Effector CD8-positive, alpha-beta T cell (primary cell): ENCODE data around the gene HSCB.
"Not testable (repeated sequence)": the region's sequence is repeated elsewhere in the genome, so short reads cannot be mapped to it uniquely, and the experiment has no call there.

ENCODE experiments used
- DNase-seq: peaks from one replicate; lab custom pipeline; 2025; lab: John Stamatoyannopoulos, UW

HSCB gene

GRCh38 chr22:28791841-28792490 is 50.1 kb downstream of the HSCB start:
- no peak for DNase-seq

DNA sequence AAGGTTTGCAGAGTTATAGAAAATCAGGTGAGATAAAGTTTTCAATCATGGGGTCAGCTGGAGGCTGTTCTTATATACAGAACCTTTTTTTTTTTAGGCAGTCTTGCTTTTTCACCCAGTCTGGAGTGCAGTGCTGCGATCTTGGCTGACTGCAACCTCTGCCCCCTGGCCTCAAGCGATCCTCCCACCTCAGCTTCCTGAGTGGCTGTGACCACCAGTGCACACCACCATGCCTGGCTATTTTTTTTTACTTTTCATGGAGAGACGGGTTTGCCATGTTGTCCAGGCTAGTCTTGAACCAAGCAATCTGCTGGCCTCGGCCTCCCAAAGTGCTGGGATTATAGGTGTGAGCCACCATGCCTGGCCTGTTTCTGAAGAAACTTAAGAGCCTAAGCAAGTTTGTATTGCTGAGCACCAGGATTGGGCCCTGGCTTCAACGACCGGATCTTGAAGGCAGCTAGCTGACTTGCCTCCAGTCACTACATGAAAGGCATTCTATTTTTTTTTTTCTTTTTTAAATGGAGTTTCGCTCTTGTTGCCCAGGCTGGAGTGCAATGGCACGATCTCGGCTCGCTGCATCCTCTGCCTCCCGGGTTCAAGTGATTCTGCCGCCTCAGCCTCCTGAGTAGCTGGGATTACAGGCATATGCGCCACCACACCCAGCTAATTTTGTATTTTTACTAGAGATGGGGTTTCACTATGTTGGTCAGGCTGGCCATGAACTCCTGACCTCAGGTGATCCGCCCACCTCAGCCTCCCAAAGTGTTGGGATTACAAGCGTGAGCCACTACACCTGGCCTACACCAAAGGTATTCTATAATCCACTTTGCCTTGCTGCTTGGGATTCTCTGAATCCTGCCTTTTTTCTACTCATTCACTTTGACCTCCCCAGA is 50.9 kb downstream of the HSCB start:
- DNase-seq, result no peak

DNA sequence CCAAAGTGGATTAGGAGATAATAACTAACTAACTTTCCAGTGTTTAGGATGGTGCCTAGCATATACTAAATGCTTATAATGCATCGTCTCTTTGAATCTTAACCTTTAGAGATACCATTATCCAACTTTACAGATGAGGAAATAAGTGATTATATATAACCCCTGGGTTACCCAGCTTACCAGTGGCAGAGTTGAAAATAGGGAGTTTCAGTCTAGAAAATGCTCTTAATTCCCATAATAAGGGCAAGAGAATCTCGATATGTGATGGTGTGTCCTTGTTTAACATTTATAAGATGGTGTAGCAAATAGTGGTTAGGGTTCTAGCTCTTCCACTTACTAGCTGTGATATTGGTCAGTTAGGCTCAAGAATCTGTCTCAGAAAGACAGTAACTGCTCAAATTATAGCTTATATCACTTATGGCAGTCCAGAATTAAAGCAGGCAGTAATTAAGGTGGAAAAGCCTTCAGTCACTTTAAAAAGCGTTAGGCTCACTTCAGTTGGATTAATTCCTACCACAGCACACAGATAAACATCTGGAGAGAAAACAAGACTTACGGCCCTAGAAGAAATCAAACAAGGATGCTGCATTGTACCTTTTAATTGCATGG is 52.2 kb downstream of the HSCB start:
- DNase-seq, result no peak

DNA sequence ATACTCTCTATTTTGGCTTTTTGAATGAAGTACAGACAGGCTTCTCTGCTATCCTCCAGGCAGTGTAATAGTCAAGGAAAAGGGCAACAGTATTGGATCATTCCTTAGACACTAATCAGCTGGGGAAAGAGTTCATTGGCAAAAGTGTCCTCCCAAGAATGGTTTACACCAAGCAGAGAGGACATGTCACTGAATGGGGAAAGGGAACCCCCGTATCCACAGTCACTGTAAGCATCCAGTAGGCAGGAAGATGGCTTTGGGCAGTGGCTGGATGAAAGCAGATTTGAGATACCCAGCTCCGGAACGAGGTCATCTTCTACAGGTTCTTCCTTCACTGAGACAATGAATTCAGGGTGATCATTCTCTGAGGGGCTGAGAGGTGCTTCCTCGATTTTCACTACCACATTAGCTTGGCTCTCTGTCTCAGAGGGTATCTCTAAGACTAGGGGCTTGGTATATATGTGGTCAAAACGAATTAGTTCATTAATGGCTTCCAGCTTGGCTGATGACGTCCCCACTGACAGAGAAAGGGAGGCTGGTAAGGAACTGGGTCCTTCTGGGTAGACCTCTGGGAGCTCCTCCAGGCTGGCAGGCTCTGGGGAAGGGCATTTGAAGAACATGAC is 53.3 kb downstream of the HSCB start:
- DNase-seq, result no peak

- no peak for DNase-seq
Observed at GRCh38 chr22:28795932-28796856, 54.4 kb downstream of the HSCB start.

GRCh38 chr22:28798810-28799605 is 57.2 kb downstream of the HSCB start:
- DNase-seq, result no peak

GRCh38 chr22:28799606-28800307 is 57.9 kb downstream of the HSCB start:
- DNase-seq, result no peak

DNA sequence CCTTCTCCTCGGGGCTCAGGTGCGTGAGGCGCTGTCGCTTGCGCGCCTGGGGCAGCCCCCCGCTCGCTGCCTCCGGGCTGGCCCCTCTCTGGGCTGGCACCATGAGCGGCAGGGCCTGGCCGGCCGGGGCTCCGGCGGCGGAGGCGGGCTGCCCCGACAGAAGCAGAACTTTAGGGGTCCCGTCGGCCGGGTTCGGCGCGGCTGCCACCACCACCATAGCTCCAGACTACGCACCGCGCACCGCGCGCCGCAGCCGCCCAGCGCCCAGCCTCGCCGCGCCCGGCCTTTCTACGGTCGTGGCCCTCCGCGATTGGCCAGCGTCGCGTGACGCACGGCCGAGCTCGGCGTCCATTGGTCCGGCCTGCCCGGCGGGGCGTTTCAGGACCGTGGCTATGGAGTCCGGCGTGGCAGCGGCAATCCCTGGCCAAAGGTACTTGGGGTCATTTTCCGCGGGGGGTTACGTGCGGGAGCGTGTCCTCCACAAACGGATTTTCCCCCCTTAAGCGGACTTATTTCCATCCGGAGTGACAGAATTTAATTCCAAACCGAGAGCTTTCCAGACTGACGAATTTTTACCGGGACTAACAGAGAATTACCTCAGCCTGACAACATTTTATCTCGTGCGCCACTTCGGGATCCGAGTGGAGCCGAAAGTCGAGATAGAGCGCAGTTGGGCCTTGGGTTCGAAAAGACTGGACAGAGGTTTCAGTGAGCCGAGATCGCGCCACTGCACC is 58.6 kb downstream of the HSCB start, which contains the start of gene XBP1:
XBP1 (minus strand) TSS at position 262 of the 734 bp plus-strand sequence.
- peak; percentile 79 for DNase-seq

- DNase-seq, result no peak
Observed at GRCh38 chr22:28801845-28802594, 60.2 kb downstream of the HSCB start.

- DNase-seq, result no peak
Observed at GRCh38 chr22:28802595-28803123, 60.8 kb downstream of the HSCB start.

DNA sequence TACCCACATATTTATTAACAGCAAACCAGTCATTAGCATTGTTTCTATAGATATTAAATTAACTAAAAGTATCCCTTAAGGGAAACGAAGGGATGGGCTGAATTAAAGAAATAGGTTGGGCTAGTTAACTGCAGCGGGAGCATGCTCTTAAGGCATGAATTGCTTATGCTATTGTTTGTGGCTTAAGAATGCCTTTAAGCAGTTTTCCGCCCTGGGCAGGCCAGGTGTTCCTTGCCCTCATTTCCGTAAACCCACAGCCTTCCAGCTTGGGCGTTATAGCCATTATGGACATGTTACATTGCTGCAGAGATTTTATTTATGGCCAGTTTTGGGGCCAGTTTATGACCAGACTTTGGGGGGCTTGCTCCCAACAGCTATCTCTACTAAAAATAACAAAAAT is 63.6 kb downstream of the HSCB start:
- DNase-seq, result not testable (repeated sequence)
